ENCODE results near the gene CLIC1. TPM values are rescaled to one million over a fixed set of nuclear protein-coding genes. Genes with fewer than 3 reads are reported as not detected.

CLIC1 gene
- total RNA-seq (10 to 100 TPM; 29.1 to 51.2 (median 41.9) TPM), polyA plus RNA-seq (10 to 100 TPM; 20.6 to 85.9 (median 35.1) TPM)
- long read RNA-seq, donor 1, transcript CLIC1-208 (6 exons, 1,254 nt) = major isoform, 22 of 24 reads
- long read RNA-seq, donor 1, partial matches to known transcripts = 0 of 24 reads
- long read RNA-seq, donor 1, other reads (novel, unspliced or antisense) = 1 of 24 reads
- long read RNA-seq, donor 2, transcript CLIC1-208 (6 exons, 1,254 nt) = major isoform, 34 of 37 reads
- long read RNA-seq, donor 2, partial matches to known transcripts = 2 of 37 reads
- long read RNA-seq, donor 2, other reads (novel, unspliced or antisense) = 0 of 37 reads

DNA sequence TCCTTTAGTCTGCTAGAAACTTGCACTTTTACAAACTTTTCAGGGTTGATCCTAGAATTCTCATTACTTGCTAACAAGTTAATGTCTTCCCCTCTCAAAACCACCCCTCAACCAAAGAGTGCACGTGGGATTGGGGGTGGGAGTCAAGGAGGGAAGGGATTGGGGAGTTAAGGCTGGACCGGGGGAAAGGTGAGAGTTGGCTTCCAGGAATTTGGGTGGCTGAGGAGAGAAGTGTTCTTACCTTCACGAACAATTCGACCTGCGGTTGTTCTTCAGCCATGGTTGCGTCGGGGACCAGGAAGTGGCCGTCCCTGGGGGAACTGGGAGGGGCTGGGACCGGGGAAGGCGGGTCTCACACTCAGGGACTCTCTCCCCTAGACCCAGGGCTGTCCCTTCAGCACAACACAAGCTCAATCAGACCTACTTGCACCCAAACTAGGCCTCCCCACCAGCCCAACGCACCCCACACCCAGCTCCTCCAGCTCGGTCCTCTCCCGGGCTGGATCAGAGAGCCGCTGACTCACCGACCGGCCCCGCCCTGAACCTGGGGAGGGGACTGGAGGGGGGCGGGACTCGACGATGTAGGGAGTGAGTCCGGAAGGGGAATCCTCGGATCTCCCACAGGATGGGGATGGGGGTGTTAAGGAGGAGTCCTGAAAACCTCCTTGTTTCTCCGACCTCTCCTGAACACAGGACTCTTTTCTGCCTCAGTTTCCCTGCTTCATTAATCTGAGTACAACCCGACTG lies at the start of gene CLIC1:
CLIC1 (minus strand) TSS at position 510 of the 747 bp plus-strand sequence; CDS start at position 280, 230 bp downstream.
- ATAC-seq (peak; percentile 17 to 35 (median 24)), DNase-seq (peak; percentile 87 to 90)
- no peaks in the 10 kb centered on the region for H3K9me3 ChIP-seq
- peaks cover 0 to 11% (median 0%) of the 10 kb centered on the region in 3 donors for H3K27me3 ChIP-seq (ENCODE audit: insufficient read depth in 3 of 3, low read length in 2 of 3)
- peaks cover 27% of the 10 kb centered on the region for H3K4me1 ChIP-seq
- TF ChIP-seq, protein P1, sequence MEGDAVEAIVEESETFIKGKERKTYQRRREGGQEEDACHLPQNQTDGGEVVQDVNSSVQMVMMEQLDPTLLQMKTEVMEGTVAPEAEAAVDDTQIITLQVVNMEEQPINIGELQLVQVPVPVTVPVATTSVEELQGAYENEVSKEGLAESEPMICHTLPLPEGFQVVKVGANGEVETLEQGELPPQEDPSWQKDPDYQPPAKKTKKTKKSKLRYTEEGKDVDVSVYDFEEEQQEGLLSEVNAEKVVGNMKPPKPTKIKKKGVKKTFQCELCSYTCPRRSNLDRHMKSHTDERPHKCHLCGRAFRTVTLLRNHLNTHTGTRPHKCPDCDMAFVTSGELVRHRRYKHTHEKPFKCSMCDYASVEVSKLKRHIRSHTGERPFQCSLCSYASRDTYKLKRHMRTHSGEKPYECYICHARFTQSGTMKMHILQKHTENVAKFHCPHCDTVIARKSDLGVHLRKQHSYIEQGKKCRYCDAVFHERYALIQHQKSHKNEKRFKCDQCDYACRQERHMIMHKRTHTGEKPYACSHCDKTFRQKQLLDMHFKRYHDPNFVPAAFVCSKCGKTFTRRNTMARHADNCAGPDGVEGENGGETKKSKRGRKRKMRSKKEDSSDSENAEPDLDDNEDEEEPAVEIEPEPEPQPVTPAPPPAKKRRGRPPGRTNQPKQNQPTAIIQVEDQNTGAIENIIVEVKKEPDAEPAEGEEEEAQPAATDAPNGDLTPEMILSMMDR (IDR thresholded peaks at IDR 0.05) = no peak
- intact Hi-C loops (cut with DNase I) = loop anchor here in 1 of 2 donors (5.0 kb wide), 1 partner anchor 69 kb away; the partner anchor contains the start of genes CSNK2B and LY6G5B
- H3K4me3 ChIP-seq = peak within 1 kb of the TSS; percentile 71
- H3K27ac ChIP-seq = peak within 1 kb of the TSS; percentile 74
- WGBS, 3 donors = 5 to 9% (median 8%) methylated on average over 20 to 24 of the region's 24 CpGs
- peaks cover 0 to 28% of the 10 kb centered on the region in 2 donors for H3K36me3 ChIP-seq (ENCODE audit: insufficient read depth in 1 of 2, low read depth in 1 of 2)

- Histone ChIP-seq H3K4me3 (no peak overlapping the region), H3K36me3 (ENCODE audit: insufficient read depth in 1 of 2, low read depth in 1 of 2) (peaks cover 0 to 91% of the 10 kb centered on the region in 2 donors), H3K27ac (no peak overlapping the region), H3K27me3 (ENCODE audit: insufficient read depth in 3 of 3, low read length in 2 of 3) (no peaks in the 10 kb centered on the region), H3K9me3 (no peaks in the 10 kb centered on the region), H3K4me1 (no peaks in the 10 kb centered on the region)
- DNase-seq (no peak), ATAC-seq (no peak)
- intact Hi-C loops (cut with DNase I) = no loop called here
- TF ChIP-seq, protein P1 (IDR thresholded peaks at IDR 0.05) = no peak
- 94 to 97% (median 94%) methylated on average over 11 of the region's 11 CpGs for WGBS, 3 donors
These were observed 49.1 kb upstream of the CLIC1 start for GRCh38 chr6:31785475-31785874.

DNA sequence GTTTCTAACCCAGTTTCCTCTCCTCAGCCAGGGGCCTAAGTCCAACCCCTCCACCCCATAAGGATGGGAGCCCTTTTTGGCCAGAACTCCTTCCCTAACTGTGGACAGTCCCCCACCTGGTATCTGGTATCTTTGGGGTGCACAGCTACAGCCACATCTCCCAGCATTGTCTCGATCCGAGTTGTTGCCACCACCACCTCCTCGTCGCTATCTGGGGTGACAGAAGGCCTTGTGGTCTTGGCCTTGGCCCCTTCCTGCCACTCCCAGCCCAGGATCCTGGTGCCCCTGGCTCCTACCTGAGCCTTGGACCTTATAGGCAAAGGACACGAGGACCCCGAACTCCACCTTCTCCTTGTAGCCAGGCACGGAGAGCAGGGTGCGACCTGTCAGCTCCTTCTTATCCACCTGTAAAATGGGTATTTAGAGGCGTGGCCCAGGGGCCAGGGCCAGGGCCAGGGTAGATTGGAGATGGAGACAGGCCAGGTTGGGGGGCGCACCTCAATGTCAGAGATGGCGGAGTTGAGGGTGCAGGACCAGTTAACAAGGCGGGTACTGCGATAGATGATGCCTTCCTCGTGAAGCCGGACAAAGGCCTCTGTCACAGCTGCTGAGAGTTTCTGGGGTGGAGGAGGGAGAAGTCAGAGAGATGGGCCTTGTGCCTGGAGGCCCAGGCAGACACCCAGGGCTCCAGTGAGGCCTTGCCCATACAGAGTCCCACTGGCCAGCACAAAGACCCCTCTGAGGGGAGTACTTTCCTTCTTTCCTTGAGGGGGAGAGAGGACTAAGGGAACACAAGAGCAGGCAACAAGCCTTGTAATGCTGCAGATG lies 48.0 kb upstream of the CLIC1 start:
- ATAC-seq = no peak

More for the DNA sequence above, 48.0 kb upstream of the CLIC1 start:
- WGBS, 3 donors = 93 to 95% (median 95%) methylated on average over 15 of the region's 15 CpGs
- H3K4me1 ChIP-seq = no peaks in the 10 kb centered on the region
- no peaks in the 10 kb centered on the region for H3K27me3 ChIP-seq (ENCODE audit: insufficient read depth in 3 of 3, low read length in 2 of 3)
- H3K4me3 ChIP-seq = no peak overlapping the region
- TF ChIP-seq, protein P1 (IDR thresholded peaks at IDR 0.05) = no peak
- no peak overlapping the region for H3K27ac ChIP-seq
- H3K9me3 ChIP-seq = no peaks in the 10 kb centered on the region
- no peak for DNase-seq
- peaks cover 0 to 91% of the 10 kb centered on the region in 2 donors for H3K36me3 ChIP-seq (ENCODE audit: insufficient read depth in 1 of 2, low read depth in 1 of 2)
- intact Hi-C loops (cut with DNase I) = no loop called here
